Panc1 (cell line): ENCODE data around the gene MAP3K4.

Experiments
- CTCF ChIP-seq: fragments of 450-650 bp; IDR thresholded peaks from 2 replicates; pipeline ENCODE4 v1.5.1; 2017; ENCODE audit warnings: mild to moderate bottlenecking
- REST ChIP-seq, 2 experiments: IDR thresholded peaks; 2 replicates each; pipeline ENCODE4 v1.6.1; 2011 to 2012; ENCODE audit warnings: low read depth in 2 of 2, control low read depth in 1 of 2, low read length in 1 of 2, mild to moderate bottlenecking in 1 of 2, moderate library complexity in 1 of 2; ENCODE audit not compliant: insufficient read depth in 1 of 2

GRCh38 chr6:161003336-161003735 is 11.8 kb downstream of the MAP3K4 start:
- TF ChIP-seq CTCF (no peak), REST (IDR thresholded peaks at IDR 0.05; ENCODE audit: insufficient read depth in 1 of 2, low read depth in 2 of 2, low read length in 1 of 2) (no peak)
